B cell (primary cell): ENCODE results near the gene APOF. TPM values are rescaled to one million over a fixed set of nuclear protein-coding genes. Genes with fewer than 3 reads are reported as not detected.
"Not testable (repeated sequence)": the region's sequence is repeated elsewhere in the genome, so short reads cannot be mapped to it uniquely, and the experiment has no call there.

Experiments
- ATAC-seq: fragments of 200-7000 bp; cut with Tn5 transposase; one replicate; pipeline ENCODE4 v1.10.0; 2021; ENCODE audit warnings: low read depth, mild to moderate bottlenecking, moderate number of reproducible peaks, moderate library complexity
- CTCF ChIA-PET: fragments of 350-600 bp; sonication (Branson Sonifier 250); formaldehyde crosslinking; loops from one replicate; lab custom pipeline; 2021; ENCODE audit warnings: antibody characterized with exemption, inconsistent platforms; lab: Charles Lee
- POLR2A ChIA-PET: fragments of 350-600 bp; sonication (Branson Sonifier 250); formaldehyde crosslinking; loops from one replicate; lab custom pipeline; 2021; ENCODE audit warnings: antibody characterized with exemption; lab: Charles Lee
- DNase-seq: peaks from one replicate; pipeline ENCODE4 v3.0.0; 2013
- H2AFZ ChIP-seq: 2 replicates; pipeline ENCODE4 v1.6.1; 2012; ENCODE audit warnings: mild to moderate bottlenecking, low read depth, low read length; ENCODE audit not compliant: insufficient read depth, poor library complexity, severe bottlenecking
- H3K27ac ChIP-seq, 2 donors: 1 replicate in 1 of 2; 2 replicates in 1 of 2; pipeline ENCODE4 v1.5.1; 2012 to 2013; ENCODE audit warnings: low read length in 2 of 2, mild to moderate bottlenecking in 2 of 2, moderate library complexity in 1 of 2
- H3K27me3 ChIP-seq, 4 experiments: fragments of 200-600 bp in 1 of 4; sonication (generic) in 1 of 4; replicated peaks in 1 of 4; 1 replicate in 2 of 4; 2 replicates in 2 of 4; pipeline versions ENCODE4 v1.6.1 to v1.7.0; 2013 to 2016; ENCODE audit warnings: low read length in 3 of 4, mild to moderate bottlenecking in 2 of 4, mixed read lengths in 1 of 4, moderate library complexity in 1 of 4; ENCODE audit not compliant: insufficient read depth in 4 of 4, control insufficient read depth in 3 of 4; ENCODE audit errors: control extremely low read depth in 1 of 4
- H3K36me3 ChIP-seq, 2 experiments: replicated peaks in 1 of 2; 1 replicate in 1 of 2; 2 replicates in 1 of 2; pipeline versions ENCODE4 v1.6.1 to v1.7.1; 2013; ENCODE audit warnings: low read length in 1 of 2; ENCODE audit not compliant: insufficient read depth in 2 of 2, control insufficient read depth in 1 of 2; ENCODE audit errors: control extremely low read depth in 1 of 2, extremely low read depth in 1 of 2
- H3K4me1 ChIP-seq, 2 donors: fragments of 200-600 bp in 1 of 2; sonication (generic) in 1 of 2; 1 replicate in 1 of 2; 2 replicates in 1 of 2; pipeline versions ENCODE4 v1.5.1 to v1.6.1; 2013 to 2017; ENCODE audit warnings: low read length in 2 of 2; ENCODE audit not compliant: control insufficient read depth in 2 of 2, insufficient read depth in 2 of 2
- H3K4me2 ChIP-seq: replicated peaks from 2 replicates; pipeline ENCODE3; 2012; ENCODE audit warnings: mild to moderate bottlenecking, low read depth, low read length; ENCODE audit not compliant: poor library complexity, severe bottlenecking
- H3K4me3 ChIP-seq, 5 experiments: fragments of 200-600 bp in 1 of 5; sonication (generic) in 1 of 5; 1 replicate in 3 of 5; 2 replicates in 2 of 5; pipeline versions ENCODE4 v1.5.1 to v1.7.0; 2011 to 2016; ENCODE audit warnings: low read length in 4 of 5, mild to moderate bottlenecking in 4 of 5, low read depth in 2 of 5, control low read depth in 1 of 5, moderate library complexity in 1 of 5; ENCODE audit not compliant: insufficient read depth in 1 of 5; ENCODE audit errors: control extremely low read depth in 1 of 5, extremely low read depth in 1 of 5
- H3K79me2 ChIP-seq: fragments of 200-600 bp; sonication (generic); one replicate; pipeline ENCODE4 v1.6.0; 2016; ENCODE audit warnings: low read length; ENCODE audit not compliant: control insufficient read depth, insufficient read depth
- H3K9ac ChIP-seq: fragments of 200-600 bp; sonication (generic); 2 replicates; pipeline ENCODE4 v1.6.1; 2017; ENCODE audit warnings: mild to moderate bottlenecking, low read length, moderate library complexity
- H3K9me3 ChIP-seq, 3 donors: one replicate each; pipeline versions ENCODE4 v1.6.1 to v1.7.1; 2013; ENCODE audit warnings: low read length in 2 of 3; ENCODE audit not compliant: control insufficient read depth in 2 of 3, insufficient read depth in 1 of 3; ENCODE audit errors: control extremely low read depth in 1 of 3
- H4K20me1 ChIP-seq: 2 replicates; pipeline ENCODE4 v1.6.0; 2012; ENCODE audit warnings: mild to moderate bottlenecking, low read length; ENCODE audit not compliant: insufficient read depth, control insufficient read depth, poor library complexity, severe bottlenecking
- H3K27ac Mint-ChIP-seq: one replicate; pipeline ENCODE4 v1.8.0; 2021; ENCODE audit warnings: mixed read lengths
- H3K27me3 Mint-ChIP-seq: one replicate; pipeline ENCODE4 v1.8.0; 2021; ENCODE audit warnings: mixed read lengths
- H3K4me1 Mint-ChIP-seq: one replicate; pipeline ENCODE4 v1.8.0; 2021; ENCODE audit warnings: mixed read lengths
- H3K4me3 Mint-ChIP-seq: one replicate; pipeline ENCODE4 v1.8.0; 2021; ENCODE audit warnings: mixed read lengths
- H3K9me3 Mint-ChIP-seq: one replicate; pipeline ENCODE4 v1.8.0; 2022; ENCODE audit warnings: mixed read lengths; ENCODE audit not compliant: insufficient read depth
- CTCF ChIP-seq: fragments of 200-600 bp; IDR thresholded peaks from one replicate; pipeline ENCODE4 v1.8.0; 2022; ENCODE audit warnings: antibody characterized with exemption, mild to moderate bottlenecking
- EZH2 ChIP-seq: IDR thresholded peaks from 2 replicates; pipeline ENCODE4 v1.6.1; 2012; ENCODE audit warnings: borderline replicate concordance, low read depth, mild to moderate bottlenecking, moderate library complexity, low read length; ENCODE audit not compliant: insufficient read depth, poor library complexity, severe bottlenecking
- WGBS: methylation state at CpG from one replicate; pipeline ENCODE4 v1.1.5; 2013; ENCODE audit warnings: missing lambda C conversion rate; ENCODE audit not compliant: insufficient coverage; 5-methylcytosine and 5-hydroxymethylcytosine counted together
- intact Hi-C: fragments of 100-400 bp; cut with micrococcal nuclease; formaldehyde crosslinking; loops from one replicate; pipeline ENCODE4 v1.10.0; 2022
- polyA plus RNA-seq: library from polyadenylated mRNA; depleted of rRNA; stranded (reverse); fragments of >200 nt; gene quantifications from 2 replicates; pipeline ENCODE4 v1.2.3, GENCODE V29; 2012
- total RNA-seq, 2 donors: library from RNA; stranded (reverse); fragments of 120-200 nt in 1 of 2; gene quantifications; 1 replicate in 1 of 2; 2 replicates in 1 of 2; pipeline versions ENCODE4 v1.2.3 to v1.2.4, GENCODE V29; 2013 to 2022

Gene APOF
- total and polyA plus RNA-seq, 2 donors (not counting 1 experiment from before 2014, with no cell fraction given): not detected

GRCh38 chr12:56401125-56401524 is 38.5 kb upstream of the APOF start:
- H3K4me3 Mint-ChIP-seq, CTCF ChIA-PET, H3K4me2 ChIP-seq, H3K9me3 Mint-ChIP-seq, H3K27ac Mint-ChIP-seq, intact Hi-C loops, DNase-seq, H3K4me1 ChIP-seq, H4K20me1 ChIP-seq, H3K79me2 ChIP-seq, H3K9me3 ChIP-seq, H3K4me3 ChIP-seq, H3K4me1 Mint-ChIP-seq, H3K9ac ChIP-seq, H3K27me3 Mint-ChIP-seq, POLR2A ChIA-PET, H3K27me3 ChIP-seq, H3K27ac ChIP-seq, H3K36me3 ChIP-seq, ATAC-seq, H2AFZ ChIP-seq: not testable (repeated sequence)
- WGBS: no CpG with 5 or more reads among the region's 3 CpGs

GRCh38 chr12:56399466-56399865 is 36.8 kb upstream of the APOF start:
- ATAC-seq, H3K4me2 ChIP-seq, H2AFZ ChIP-seq, H3K79me2 ChIP-seq, H4K20me1 ChIP-seq, H3K4me3 Mint-ChIP-seq, H3K4me1 Mint-ChIP-seq, H3K4me3 ChIP-seq, H3K27me3 Mint-ChIP-seq, intact Hi-C loops, H3K27ac ChIP-seq, H3K36me3 ChIP-seq, H3K9me3 ChIP-seq, POLR2A ChIA-PET, H3K27ac Mint-ChIP-seq, H3K9ac ChIP-seq, H3K27me3 ChIP-seq, DNase-seq, CTCF ChIA-PET, H3K4me1 ChIP-seq, H3K9me3 Mint-ChIP-seq: not testable (repeated sequence)
- WGBS: no CpG with 5 or more reads among the region's 3 CpGs

- ATAC-seq: no peak
- Histone ChIP-seq H3K27ac (no peak overlapping the region), H3K4me3 (no peak overlapping the region), H3K79me2 (no peaks in the 10 kb centered on the region), H2AFZ (no peak overlapping the region), H3K9ac (no peak overlapping the region), H3K27me3 (no peaks in the 10 kb centered on the region), H3K36me3 (no peaks in the 10 kb centered on the region), H3K4me2 (no peak overlapping the region), H3K9me3 (peaks cover 0 to 9% (median 0%) of the 10 kb centered on the region in 3 donors), H4K20me1 (no peaks in the 10 kb centered on the region), H3K4me1 (no peaks in the 10 kb centered on the region)
- H3K4me3 Mint-ChIP-seq: no peak overlapping the region
- no peaks in the 10 kb centered on the region for H3K27me3 Mint-ChIP-seq
- ChIA-PET CTCF (no interaction called here), POLR2A (interaction anchor here (0.5 kb wide), 1 partner anchor 28 kb away, joined by 3 read pairs; no protein-coding TSS in a partner anchor)
- H3K27ac Mint-ChIP-seq: no peak overlapping the region
- no peak for TF ChIP-seq CTCF
- TF ChIP-seq EZH2: no peak
- H3K9me3 Mint-ChIP-seq: peaks cover 3% of the 10 kb centered on the region
- peaks cover 4% of the 10 kb centered on the region for H3K4me1 Mint-ChIP-seq
- intact Hi-C loops: no loop called here
- DNase-seq: no peak
Observed at GRCh38 chr12:56398324-56398723, 35.7 kb upstream of the APOF start.
